ENCODE measurements around the gene DGKD. TPM values are rescaled to one million over a fixed set of nuclear protein-coding genes. Genes with fewer than 3 reads are reported as not detected.

The DGKD gene
- polyA plus RNA-seq, 3 donors = 14.5 to 67.5 (median 16.6) TPM

DNA sequence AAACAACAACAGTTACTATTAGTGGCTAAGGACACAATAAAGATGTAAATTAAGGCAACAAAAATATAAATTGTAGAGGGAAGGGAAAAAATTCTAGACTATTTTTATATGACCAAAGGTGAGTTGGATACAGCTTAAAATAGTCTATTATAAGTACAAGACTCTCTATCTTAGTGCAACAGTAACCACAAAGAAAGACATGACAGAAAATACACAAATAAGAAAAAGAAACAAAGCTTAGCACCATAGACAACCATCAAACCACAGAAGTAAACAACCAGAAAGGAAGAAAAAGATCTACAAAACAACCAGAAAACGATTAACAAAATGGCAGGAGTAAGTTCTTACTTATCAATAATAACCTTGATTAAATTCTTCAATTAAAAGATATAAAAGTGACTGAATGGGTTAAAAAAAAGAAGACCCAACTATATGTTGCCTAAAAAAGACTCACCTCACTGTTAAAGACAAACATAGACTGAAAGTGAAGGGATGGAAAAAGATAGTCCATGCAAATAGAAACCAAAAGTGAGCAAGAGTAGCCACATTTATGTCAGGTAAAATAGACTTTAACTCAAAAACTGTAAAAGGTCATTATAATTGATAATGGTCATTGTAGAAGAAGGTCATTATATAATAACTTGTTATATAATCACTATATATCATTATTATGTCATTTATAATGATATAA is 149.8 kb downstream of the DGKD start:
- Histone ChIP-seq H3K9ac (ENCODE audit: insufficient read depth, low read length, poor library complexity, severe bottlenecking) (no peak overlapping the region), H3K27ac (ENCODE audit: low read depth in 1 of 2, low read length in 2 of 2) (no peak overlapping the region), H3K9me3 (replicated peaks in 1 of 2; ENCODE audit: control insufficient read depth in 1 of 2, insufficient read depth in 1 of 2, low read length in 2 of 2) (peaks cover 5 to 18% of the 10 kb centered on the region in 2 donors), H3K4me1 (ENCODE audit: control insufficient read depth in 1 of 2, insufficient read depth in 2 of 2, low read length in 2 of 2) (no peaks in the 10 kb centered on the region), H3K27me3 (ENCODE audit: control insufficient read depth in 2 of 2, insufficient read depth in 2 of 2, low read length in 2 of 2) (no peaks in the 10 kb centered on the region), H2AFZ (ENCODE audit: insufficient read depth, low read depth, low read length, poor library complexity, severe bottlenecking) (no peak overlapping the region), H4K20me1 (ENCODE audit: insufficient read depth, low read length) (no peaks in the 10 kb centered on the region), H3K4me2 (replicated peaks; ENCODE audit: extremely low read depth, low read length, poor library complexity, severe bottlenecking) (no peak overlapping the region), H3K79me2 (ENCODE audit: insufficient read depth, low read length) (no peaks in the 10 kb centered on the region), H3K4me3 (replicated peaks in 1 of 3; ENCODE audit: low read depth in 2 of 3, low read length in 3 of 3) (no peak overlapping the region), H3K36me3 (replicated peaks in 1 of 2; ENCODE audit: control insufficient read depth in 1 of 2, insufficient read depth in 2 of 2, low read length in 2 of 2) (peaks cover 0 to 29% of the 10 kb centered on the region in 2 donors)
- no CpG with 5 or more reads among the region's 1 CpG for WGBS (ENCODE audit: insufficient coverage)
- TF ChIP-seq, protein P1, sequence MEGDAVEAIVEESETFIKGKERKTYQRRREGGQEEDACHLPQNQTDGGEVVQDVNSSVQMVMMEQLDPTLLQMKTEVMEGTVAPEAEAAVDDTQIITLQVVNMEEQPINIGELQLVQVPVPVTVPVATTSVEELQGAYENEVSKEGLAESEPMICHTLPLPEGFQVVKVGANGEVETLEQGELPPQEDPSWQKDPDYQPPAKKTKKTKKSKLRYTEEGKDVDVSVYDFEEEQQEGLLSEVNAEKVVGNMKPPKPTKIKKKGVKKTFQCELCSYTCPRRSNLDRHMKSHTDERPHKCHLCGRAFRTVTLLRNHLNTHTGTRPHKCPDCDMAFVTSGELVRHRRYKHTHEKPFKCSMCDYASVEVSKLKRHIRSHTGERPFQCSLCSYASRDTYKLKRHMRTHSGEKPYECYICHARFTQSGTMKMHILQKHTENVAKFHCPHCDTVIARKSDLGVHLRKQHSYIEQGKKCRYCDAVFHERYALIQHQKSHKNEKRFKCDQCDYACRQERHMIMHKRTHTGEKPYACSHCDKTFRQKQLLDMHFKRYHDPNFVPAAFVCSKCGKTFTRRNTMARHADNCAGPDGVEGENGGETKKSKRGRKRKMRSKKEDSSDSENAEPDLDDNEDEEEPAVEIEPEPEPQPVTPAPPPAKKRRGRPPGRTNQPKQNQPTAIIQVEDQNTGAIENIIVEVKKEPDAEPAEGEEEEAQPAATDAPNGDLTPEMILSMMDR (IDR thresholded peaks at IDR 0.05) = no peak
- Mint-ChIP-seq H3K4me3 (no peak overlapping the region), H3K4me1 (peaks cover 7% of the 10 kb centered on the region), H3K9me3 (peaks cover 12 to 25% (median 18%) of the 10 kb centered on the region in 7 donors), H3K27ac (no peak overlapping the region), H3K36me3 (peaks cover 36 to 53% of the 10 kb centered on the region in 2 donors), H3K27me3 (ENCODE audit: low read depth in 3 of 3) (peaks cover 0 to 3% (median 0%) of the 10 kb centered on the region in 3 donors)
- DNase-seq = no peak
- intact Hi-C loops (cut with micrococcal nuclease) = no loop called here

DNA sequence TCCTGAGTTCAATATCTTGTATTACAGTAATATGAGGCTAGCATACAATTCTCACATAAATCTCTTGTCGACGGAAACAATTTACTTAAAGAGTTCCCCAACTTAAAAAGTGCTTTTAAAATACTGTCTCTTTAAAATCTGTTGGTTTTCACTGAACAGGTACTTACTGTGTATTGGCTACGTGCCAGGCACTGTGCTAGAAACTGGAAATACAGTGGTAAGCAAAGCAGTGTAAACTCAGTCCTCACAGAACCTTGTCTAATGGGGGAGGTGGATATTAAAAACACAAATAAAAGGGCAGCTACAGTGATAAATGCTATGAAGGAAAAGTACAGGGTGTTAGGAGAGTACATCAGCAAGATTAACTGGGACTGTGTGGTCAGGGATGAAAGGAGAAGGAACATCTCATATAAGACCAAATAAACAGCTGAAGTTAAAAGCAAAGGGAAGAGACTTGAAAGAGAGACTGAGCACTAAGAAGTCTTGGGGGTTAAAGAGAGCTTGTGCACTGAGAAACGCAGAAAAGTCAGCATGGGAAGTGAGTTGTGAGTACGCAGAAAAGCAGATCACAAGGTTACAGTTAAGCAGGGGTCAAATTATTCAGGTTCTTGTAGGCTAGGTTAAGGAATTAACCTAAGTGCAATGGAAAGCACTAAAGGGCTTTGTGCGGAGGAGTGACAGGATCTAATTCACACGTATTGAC is 159.8 kb downstream of the DGKD start:
- H3K36me3 ChIP-seq (replicated peaks in 1 of 2; ENCODE audit: control insufficient read depth in 1 of 2, insufficient read depth in 2 of 2, low read length in 2 of 2) = peaks cover 2 to 22% of the 10 kb centered on the region in 2 donors
- H3K27ac ChIP-seq (ENCODE audit: low read depth in 1 of 2, low read length in 2 of 2) = no peak overlapping the region
- no peaks in the 10 kb centered on the region for H3K4me1 Mint-ChIP-seq
- no peaks in the 10 kb centered on the region for H3K79me2 ChIP-seq (ENCODE audit: insufficient read depth, low read length)
- 94% methylated on average over 3 of the region's 7 CpGs for WGBS (ENCODE audit: insufficient coverage)
- intact Hi-C loops (cut with micrococcal nuclease) = no loop called here
- H3K9me3 Mint-ChIP-seq = peaks cover 0 to 3% (median 0%) of the 10 kb centered on the region in 7 donors
- no peaks in the 10 kb centered on the region for H3K4me1 ChIP-seq (ENCODE audit: control insufficient read depth in 1 of 2, insufficient read depth in 2 of 2, low read length in 2 of 2)
- no peaks in the 10 kb centered on the region for H3K27me3 ChIP-seq (ENCODE audit: control insufficient read depth in 2 of 2, insufficient read depth in 2 of 2, low read length in 2 of 2)
- H2AFZ ChIP-seq (ENCODE audit: insufficient read depth, low read depth, low read length, poor library complexity, severe bottlenecking) = no peak overlapping the region
- H3K9ac ChIP-seq (ENCODE audit: insufficient read depth, low read length, poor library complexity, severe bottlenecking) = no peak overlapping the region
- no peaks in the 10 kb centered on the region for H3K27me3 Mint-ChIP-seq (ENCODE audit: low read depth in 3 of 3)
- DNase-seq = no peak
- no peak overlapping the region for H3K4me3 ChIP-seq (replicated peaks in 1 of 3; ENCODE audit: low read depth in 2 of 3, low read length in 3 of 3)
- no peaks in the 10 kb centered on the region for H3K9me3 ChIP-seq (replicated peaks in 1 of 2; ENCODE audit: control insufficient read depth in 1 of 2, insufficient read depth in 1 of 2, low read length in 2 of 2)
- no peaks in the 10 kb centered on the region for H4K20me1 ChIP-seq (ENCODE audit: insufficient read depth, low read length)
- H3K27ac Mint-ChIP-seq = no peak overlapping the region
- no peak overlapping the region for H3K4me3 Mint-ChIP-seq
- TF ChIP-seq, protein P1 (IDR thresholded peaks at IDR 0.05) = no peak
- H3K36me3 Mint-ChIP-seq = peaks cover 30 to 34% of the 10 kb centered on the region in 2 donors
- H3K4me2 ChIP-seq (replicated peaks; ENCODE audit: extremely low read depth, low read length, poor library complexity, severe bottlenecking) = no peak overlapping the region
